Stimulated activated CD4-positive, alpha-beta T cell treated with anti-CD3 and anti-CD28 coated beads, Interleukin-15, amount 100 ng/mL, for 1 hour (primary cell): ENCODE data around the gene EFEMP1.
"Not testable (repeated sequence)": the region's sequence is repeated elsewhere in the genome, so short reads cannot be mapped to it uniquely, and the experiment has no call there.

Source experiments
- DNase-seq, 2 donors: peaks; one replicate each; pipeline ENCODE4 v3.0.0-alpha.2; 2020; ENCODE audit warnings: low read depth in 1 of 2, low spot score in 1 of 2

Gene EFEMP1

GRCh38 chr2:55865096-55865835, 58.3 kb downstream of the EFEMP1 start:
- no peak for DNase-seq

DNA sequence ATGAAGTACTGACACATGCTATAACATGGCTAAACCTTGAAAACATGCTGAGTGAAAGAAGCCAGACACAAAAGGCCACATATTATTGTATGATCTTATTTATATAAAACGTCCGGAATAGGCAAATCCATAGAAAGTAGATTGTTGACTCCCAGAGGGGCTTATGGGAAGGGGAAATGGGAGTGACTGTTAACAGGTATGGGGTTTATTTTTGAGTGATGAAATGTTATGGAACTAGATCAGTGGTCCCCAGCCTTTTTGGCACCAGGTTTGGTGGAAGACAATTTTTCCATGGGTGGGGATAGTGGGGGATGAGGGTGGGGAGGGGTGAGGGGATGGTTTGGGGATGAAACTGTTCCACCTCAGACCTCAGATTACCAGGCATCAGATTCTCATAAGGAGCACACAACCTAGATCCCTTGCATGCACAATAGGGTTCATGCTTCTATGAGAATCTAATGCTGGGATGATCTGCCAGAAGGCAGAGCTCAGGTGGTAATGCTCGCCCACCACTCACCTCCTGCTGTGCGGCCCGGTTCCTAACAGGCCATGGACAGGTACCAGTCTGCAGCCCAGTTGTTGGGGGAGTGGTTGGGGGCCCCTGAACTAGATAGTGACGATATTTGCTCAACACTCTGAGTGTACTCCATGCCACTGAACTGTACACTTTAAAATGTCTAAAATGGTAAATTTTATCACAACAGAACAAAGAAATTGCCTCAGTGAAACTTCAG, 59.1 kb downstream of the EFEMP1 start:
- DNase-seq: no peak

DNA sequence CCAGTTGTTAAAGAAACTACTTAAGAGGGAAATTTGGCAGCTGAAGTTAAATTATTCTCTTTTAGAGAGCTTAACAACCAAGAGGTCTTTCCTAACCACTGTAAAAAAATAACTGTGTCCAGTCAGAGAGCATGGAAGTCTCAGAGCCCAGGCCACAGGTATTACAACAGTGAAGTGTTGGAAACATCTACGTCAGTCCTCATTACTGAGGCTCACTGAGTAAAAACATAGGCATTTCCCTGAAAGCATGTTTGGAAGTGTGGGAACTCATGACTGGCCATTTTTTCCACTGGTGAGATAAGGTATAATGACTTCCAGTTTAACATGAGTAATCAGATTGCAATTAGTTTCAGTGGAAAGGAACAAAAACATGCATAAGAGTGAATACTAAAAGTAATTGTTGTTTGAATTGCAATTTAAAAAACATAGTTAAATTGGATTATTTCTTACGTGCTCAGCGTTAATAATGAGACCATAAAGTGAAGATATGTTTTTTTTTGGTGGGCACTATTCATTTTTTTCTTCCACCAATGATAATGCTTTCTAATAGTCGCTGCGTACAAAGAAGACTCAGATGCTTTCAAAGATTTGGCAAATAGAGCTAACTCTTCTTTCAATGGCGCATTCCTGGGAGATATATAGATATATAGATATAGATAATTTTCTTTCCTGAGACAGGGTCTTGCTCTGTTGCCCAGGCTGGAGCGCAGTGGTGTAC, 60.8 kb downstream of the EFEMP1 start:
- DNase-seq: no peak

- no peak for DNase-seq
These were observed 61.3 kb downstream of the EFEMP1 start for GRCh38 chr2:55862246-55862645.

DNA sequence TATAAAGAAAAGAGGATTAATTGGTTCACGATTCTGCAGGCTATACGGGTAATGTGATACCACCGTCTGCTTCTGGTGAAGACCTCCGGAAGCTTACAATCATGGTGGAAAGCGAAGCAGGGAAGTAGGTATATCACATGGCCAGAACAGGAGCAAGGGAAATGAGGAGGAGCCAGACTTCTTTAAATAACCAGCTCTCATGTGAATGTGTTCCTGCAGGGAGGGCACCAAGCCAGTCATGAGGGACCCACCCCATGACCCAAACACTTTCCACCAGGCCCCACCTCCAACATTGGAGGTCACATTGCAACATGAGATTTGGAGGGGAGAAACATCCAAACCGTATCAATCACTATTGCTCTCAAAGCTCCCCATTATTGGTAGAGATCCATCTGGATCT, 61.8 kb downstream of the EFEMP1 start:
- DNase-seq: no peak

DNA sequence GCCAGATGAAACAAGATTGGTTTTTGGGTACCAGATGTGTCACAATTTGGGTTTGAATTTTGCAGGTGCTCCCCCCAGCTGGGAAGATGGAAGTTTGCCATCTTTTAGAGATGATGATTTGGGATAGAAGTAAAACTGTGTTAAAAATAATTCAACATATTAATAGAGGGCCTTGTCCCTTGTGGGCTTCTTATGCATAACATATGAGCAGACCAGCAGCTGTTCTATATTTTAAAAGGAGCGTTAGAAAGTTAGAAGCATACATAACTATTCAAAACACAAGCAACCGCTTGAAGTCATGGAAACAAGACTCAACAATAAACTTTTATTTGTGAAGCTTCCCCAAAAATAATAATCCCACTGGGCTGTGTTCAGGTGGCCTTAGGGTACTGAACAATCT, 62.8 kb downstream of the EFEMP1 start:
- DNase-seq: no peak

DNA sequence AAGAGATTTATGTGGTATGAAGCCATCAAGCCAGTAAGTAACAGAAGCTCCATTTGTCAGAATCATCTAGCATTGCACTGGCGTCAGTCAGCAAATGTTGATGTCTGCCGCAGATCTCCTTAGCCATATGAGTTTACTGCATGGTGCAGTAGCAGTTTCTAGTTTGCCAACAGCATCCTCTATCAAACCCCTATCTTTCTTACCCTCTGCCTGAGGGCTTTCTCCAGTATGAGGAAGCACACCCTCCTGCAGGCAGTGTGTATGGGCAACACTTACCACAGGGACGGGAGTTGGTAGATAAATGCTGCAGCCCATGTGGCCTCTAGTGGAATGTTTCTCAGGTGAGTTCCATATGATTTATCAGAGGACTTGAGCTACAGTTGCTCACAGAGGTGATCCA, 63.7 kb downstream of the EFEMP1 start:
- no peak for DNase-seq

GRCh38 chr2:55857766-55858165, 65.8 kb downstream of the EFEMP1 start:
- no peak for DNase-seq

DNA sequence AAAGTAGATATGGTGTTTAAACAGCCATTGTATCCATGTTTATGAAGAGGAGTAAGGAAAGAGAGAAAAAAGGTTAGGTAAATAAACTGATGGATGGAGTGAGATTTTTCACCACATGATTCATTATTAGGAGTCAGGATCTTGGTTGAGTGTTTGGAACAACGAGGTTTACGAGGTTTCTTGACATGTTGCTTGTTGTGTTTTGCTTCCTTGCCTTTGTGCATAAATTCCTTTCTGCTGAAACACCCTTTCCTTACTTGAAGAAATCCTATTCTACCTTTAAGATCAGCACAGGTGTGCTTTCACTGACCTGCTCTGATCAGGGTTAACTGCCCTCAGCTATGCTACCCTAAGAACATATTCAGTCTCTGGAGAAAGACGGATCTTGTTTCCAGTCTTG, 66.6 kb downstream of the EFEMP1 start:
- no peak for DNase-seq

- DNase-seq: no peak
These were observed 75.5 kb downstream of the EFEMP1 start for GRCh38 chr2:55848096-55848495.

GRCh38 chr2:55846426-55846825, 77.2 kb downstream of the EFEMP1 start:
- no peak for DNase-seq

- DNase-seq: no peak
These were observed 78.6 kb downstream of the EFEMP1 start for GRCh38 chr2:55844986-55845385.

- no peak for DNase-seq
These were observed 79.6 kb downstream of the EFEMP1 start for GRCh38 chr2:55843994-55844345.

- DNase-seq: no peak
These were observed 80.2 kb downstream of the EFEMP1 start for GRCh38 chr2:55843096-55843993.

DNA sequence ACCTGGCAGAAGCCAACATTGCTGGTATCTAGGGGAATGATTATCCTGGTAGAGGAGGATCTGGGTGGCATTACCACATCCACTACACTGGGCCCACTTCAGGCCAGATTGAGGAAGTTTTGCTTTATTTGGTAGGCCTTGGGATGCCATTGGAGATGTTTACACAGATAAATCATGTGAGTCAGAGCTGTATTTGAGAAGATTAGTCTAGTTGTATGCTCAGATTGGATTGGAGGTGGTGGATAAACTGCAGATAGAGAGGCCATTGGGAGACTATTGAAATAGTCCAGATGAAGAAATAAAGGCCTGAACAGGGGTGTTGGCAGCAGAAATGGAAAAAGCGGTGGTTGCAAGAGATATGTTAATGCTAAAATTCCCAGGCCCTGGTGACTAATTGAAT, 81.5 kb downstream of the EFEMP1 start:
- DNase-seq: no peak

DNA sequence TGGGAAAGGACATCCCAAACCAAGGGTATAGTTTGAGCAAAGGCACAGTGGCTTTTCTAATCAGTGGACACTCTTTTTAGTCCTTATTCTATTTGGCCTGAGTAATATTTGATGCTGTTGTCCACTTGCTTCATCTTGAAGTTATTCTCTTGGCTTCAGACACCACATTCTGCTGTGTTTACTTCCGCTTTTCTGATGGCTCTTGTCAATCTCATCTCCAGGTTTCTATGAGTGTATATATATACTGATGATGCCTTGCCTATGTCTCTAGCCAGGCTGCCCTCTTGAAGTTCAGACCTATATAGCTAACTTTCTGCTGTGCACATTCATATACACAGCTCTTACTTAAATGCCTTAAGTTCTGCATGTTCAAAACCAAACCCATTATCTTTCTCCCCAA, 83.1 kb downstream of the EFEMP1 start:
- no peak for DNase-seq

DNA sequence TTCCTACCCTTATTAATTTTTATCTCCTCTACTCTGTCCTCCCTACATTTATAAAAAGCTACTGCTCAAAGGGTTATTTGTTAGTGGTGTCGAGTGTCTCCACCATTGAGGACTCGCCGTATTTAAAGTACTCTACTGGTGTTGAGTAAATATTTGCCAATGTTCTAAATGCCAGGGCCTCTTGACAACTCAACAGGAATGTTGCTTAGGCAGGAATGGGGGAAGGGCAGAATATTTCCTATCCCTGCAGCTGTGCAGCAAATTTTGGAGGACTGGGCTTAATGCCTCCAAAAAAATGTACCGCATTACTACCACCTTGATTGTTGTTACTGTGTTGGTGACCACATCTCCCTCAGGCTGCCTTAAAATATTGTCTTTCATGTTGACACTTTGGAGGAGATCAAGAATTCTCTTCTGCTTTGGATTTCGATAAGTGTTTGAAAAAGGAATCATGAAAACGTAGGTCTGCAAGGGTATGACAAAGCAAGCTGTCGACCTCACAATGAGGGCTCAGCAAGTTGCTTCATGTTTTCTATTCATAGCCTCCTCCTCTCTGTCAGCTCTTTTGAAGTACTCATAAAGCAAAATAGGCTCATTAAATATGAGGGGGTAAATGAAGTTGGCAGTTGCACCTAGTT, 84.3 kb downstream of the EFEMP1 start:
- DNase-seq: no peak

DNA sequence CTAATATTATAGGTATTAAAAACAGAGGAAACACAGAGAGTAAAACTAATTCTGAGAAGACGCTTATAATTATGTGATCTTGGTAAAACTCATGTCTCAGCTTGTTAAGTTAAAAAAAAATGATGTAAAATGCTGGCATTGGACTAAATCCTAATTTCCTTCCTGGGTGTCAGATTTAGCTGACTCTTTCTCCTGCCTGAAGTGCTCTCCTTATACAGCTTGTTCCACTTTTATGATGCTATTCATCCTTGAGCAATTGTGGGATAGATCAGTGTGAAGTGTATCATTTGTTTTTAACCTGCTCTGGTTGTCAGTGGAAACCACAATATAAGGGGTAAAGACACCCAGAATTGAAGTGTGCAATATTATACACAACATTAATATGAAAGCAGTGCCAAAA, 84.9 kb downstream of the EFEMP1 start:
- DNase-seq: no peak

DNA sequence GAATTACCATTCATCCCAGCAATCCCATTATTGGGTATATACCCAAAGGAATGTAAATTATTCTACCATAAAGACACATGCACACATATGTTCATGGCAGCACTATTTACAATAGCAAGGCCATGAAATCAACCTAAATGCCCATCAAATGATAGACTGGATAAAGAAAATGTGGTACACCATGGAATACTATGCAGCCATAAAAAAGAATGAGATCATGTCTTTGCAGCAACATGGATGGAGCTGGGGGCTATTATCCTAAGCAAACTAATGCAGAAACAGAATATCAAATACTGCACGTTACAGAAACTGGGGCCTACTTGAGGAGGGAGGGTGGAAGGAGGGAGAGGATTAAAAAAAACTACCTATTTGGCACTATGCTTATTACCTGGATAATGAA, 85.5 kb downstream of the EFEMP1 start:
- DNase-seq: not testable (repeated sequence)

DNA sequence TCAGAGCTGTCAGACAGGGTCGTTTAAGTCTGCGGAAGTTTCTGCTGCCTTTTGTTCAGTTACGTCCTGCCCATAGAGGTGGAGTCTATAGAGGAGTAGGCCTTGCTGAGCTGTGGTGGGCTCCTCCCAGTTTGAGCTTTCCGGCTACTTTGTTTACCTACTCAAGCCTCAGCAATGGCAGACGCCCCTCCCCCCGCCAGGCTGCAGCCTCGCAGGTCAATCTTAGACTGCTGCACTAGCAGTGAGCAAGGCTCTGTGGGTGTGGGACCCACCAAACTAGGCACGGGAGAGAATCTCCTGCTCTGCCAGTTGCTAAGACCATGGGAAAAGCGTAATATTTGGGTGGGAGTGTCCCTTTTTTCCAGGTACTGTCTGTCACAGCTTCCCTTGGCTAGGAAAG, 86.5 kb downstream of the EFEMP1 start:
- DNase-seq: no peak
